Astrocyte (in vitro differentiated cells and primary cell): ENCODE measurements around the gene HBM.

Experiments
- CTCF ChIP-seq: IDR thresholded peaks from 2 replicates; pipeline ENCODE4 v1.5.1; 2011; ENCODE audit warnings: low read depth, mild to moderate bottlenecking, inconsistent platforms, low read length, moderate library complexity; ENCODE audit not compliant: insufficient read depth
- EZH2 ChIP-seq: IDR thresholded peaks from 2 replicates; pipeline ENCODE4 v1.6.1; 2012; ENCODE audit warnings: mild to moderate bottlenecking, low read length, inconsistent platforms; ENCODE audit not compliant: insufficient read depth

DNA sequence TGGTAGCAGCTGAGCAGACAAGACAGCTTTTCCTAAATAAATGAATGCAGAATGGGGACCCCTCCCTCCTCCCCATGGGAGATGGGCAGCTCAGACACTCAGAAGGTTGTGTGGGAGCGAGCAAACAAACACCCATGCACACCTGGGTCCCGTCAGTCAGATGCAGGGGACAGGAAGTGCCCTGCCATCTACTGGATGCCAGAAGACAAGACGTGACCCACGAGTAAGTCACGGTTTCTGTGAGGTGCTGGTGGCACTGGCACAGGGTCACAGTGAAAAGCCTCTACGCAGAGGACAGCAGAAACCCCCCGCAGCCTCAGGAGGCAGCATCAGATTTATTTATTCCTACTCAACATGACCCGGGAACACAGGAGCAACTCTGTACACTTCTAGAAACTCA lies 22.9 kb downstream of the HBM start:
- TF ChIP-seq CTCF = no peak
- TF ChIP-seq EZH2 = no peak
